ENCODE measurements around the gene SLC4A5.
"Not testable (repeated sequence)": the region's sequence is repeated elsewhere in the genome, so short reads cannot be mapped to it uniquely, and the experiment has no call there.

SLC4A5 gene

DNA sequence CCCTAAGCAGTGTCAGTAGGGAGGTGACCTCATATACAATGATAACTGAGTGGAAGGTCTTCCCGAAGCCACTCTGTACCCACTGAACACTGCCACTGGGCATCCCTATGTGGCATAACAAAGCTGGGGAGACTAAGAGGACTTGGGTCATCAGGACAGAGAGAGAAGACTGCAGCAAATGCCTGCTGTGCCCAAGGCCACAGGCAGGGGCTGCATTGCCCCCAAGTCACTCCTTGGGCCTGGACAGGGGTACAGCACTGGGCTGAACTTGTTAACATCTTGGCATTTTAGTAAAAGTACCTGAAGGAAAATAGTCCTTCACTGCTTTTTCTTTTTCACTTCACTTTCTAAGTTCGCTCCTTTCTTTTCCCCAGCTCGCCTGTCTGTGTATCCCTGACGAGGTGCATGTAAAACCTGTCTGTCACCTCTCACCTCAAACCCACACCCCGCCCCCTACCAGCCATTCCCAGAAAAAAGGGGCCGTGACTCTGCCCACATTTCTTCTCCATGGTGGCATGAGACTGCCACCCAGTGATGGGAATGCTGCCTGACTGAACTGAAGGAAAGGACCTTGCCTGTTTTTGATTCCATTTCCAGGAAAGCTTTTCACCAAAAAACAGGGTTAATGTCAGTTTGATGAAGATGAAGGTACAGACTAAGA lies 81.9 kb downstream of the SLC4A5 start:
- DNase-seq, result no peak

DNA sequence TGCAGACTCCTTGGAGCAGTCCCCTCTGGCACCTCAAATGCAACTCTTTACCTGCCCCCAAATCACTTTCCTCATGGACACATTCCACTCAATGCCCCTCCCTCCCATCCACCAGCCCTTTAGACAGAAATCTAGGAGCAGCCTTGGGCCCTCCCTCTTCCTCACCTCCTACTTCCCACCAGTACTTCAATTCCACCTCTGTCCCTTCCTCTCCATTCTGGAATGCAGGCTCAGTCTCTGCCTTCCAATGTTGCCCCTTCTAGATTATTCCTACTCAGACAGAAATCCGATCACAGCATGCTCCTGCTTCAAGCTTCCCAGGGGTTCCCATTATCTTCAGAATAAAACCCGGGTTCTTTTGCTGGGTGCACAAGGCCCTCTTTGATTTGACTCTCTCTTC lies 82.7 kb downstream of the SLC4A5 start:
- DNase-seq, result no peak

DNA sequence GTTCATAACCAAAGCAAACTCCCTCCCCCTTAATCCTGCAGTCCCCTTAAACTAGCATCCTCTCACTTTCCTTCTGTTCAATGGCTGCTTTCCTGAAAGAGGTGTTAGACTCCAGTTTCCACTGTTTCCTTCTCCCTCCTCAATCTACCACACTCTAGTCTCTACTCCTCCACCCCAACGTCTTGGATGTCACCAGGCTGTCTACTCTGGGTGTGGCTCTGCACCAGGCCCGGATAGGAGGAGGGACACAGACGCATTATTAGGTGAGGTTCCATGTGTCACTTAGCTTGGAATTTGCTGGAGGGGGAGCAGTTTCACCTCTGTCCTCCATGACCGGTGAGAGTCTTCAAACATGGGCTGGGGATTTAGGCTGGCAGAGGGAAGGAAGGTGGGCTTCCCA lies 83.5 kb downstream of the SLC4A5 start:
- DNase-seq, result no peak

GRCh38 chr2:74259191-74259590 lies 84.0 kb downstream of the SLC4A5 start:
- no peak for DNase-seq

GRCh38 chr2:74255660-74256213 lies 87.5 kb downstream of the SLC4A5 start:
- no peak for DNase-seq

DNA sequence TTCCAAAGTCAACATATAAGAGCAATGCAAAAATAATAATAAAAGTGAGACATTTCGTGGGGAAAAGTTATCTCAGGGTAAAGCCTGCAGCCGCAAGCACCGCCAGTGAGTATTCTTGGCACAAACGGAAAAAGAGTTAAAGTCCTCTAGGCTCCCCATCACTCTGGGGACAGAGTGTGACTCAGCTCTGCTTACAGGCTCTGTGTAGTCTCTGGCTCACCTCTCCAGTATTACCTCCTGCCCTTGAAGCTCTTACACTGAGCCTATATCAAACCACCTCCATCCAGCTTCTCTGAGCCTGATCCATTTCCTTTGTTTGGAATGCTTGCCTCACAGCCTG lies 89.3 kb downstream of the SLC4A5 start:
- no peak for DNase-seq

GRCh38 chr2:74253306-74253970 lies 89.8 kb downstream of the SLC4A5 start:
- DNase-seq, result no peak

GRCh38 chr2:74252862-74253261 lies 90.4 kb downstream of the SLC4A5 start:
- DNase-seq, result no peak

GRCh38 chr2:74252036-74252435 lies 91.2 kb downstream of the SLC4A5 start:
- DNase-seq, result no peak

GRCh38 chr2:74250189-74250631 lies 93.0 kb downstream of the SLC4A5 start:
- peak in 1 of 2 experiments; percentile 45 for DNase-seq

- DNase-seq, result no peak
Observed at GRCh38 chr2:74249406-74250122, 93.7 kb downstream of the SLC4A5 start.

- no peak for DNase-seq
Observed at GRCh38 chr2:74246496-74247195, 96.6 kb downstream of the SLC4A5 start.

- no peak for DNase-seq
Observed at GRCh38 chr2:74244286-74244685, 98.9 kb downstream of the SLC4A5 start.

- DNase-seq, result no peak
Observed at GRCh38 chr2:74242354-74243071, 100.7 kb downstream of the SLC4A5 start.

GRCh38 chr2:74239346-74239745 lies 103.9 kb downstream of the SLC4A5 start:
- DNase-seq, result no peak

DNA sequence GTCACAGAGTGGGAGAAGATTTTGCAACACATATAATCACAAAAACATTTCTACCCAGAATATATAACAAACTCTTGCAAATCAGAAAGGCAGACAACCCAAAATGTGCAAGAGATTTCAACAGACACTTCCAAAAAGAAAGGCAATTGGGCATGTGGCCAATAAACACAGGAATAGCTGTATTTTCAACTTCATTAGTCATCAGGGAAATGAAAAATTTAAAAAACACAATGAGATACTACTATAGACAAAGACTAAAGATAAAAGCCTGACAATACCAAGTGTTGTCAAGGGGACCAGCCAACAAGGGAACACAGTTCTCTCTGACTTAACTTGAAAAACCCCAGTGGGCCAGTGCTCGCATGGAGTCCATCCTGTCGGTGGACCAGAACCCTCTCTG lies 104.3 kb downstream of the SLC4A5 start:
- DNase-seq, result no peak

DNA sequence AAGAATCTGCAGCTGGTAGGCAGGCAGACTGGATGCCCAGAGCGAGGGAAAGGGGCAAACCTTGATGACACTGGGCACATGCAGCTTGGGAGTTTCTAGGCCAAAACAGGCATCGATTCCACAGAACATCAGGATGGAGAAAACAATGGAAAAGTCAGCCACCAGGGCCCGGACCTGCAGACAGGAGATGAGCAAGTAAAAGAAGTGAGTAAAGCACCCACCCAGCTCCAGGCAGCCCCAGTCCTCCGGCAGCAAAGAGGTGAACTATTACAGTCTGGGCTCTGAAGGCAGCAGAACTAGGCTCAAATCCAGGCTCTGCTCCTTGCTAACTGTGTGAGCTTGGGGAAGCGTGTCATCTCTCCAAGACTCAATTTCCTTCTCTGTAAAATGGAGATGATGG lies 108.2 kb downstream of the SLC4A5 start:
- DNase-seq, result no peak

GRCh38 chr2:74233648-74234047 lies 109.6 kb downstream of the SLC4A5 start:
- DNase-seq, result no peak

GRCh38 chr2:74232426-74232825 lies 110.8 kb downstream of the SLC4A5 start:
- DNase-seq, result no peak

GRCh38 chr2:74229865-74230264 lies 113.4 kb downstream of the SLC4A5 start:
- not testable (repeated sequence) for DNase-seq

DNA sequence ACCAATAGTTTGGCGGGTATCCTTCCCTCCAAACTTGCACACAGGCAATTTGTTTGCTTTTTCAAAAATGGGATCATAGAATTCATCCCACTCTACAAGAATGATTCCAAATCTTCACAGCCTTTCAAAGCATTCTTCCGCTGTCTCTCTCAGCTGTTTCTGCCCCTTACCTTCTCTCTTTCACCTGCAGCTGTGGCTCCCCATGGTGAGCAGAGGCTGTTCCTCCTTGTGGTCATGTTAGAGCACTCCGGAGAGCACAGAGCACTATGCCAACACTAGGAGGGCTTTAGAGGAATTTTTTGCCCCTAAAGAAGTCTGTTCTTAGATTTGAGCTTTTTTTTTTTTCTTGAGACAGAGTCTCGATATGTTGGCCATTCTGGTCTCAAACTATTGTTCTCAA lies 114.4 kb downstream of the SLC4A5 start:
- no peak for DNase-seq

DNA sequence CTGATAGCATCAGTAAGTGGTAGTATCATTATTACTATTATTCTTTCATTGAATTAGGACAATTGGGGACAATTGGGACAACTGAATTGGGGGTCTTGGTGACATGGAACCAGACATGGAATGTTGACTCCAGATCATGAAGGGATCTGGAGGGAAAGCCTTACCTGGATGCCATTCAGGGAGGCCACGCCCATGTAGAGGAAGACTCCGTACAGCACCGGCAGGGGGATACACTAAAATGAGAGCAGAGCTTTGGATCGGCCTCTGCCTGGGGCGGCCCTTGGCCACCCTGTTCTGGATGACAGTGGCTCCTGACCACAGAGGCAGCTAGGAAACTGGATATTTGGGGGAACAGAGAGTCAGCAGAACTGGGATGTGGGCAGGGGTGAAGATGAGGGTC lies 115.6 kb downstream of the SLC4A5 start:
- no peak for DNase-seq
